Hepatic stellate cell (primary cell): ENCODE results near the gene GRK5.

ENCODE experiments used
- DNase-seq: peaks from one replicate; pipeline ENCODE4 v3.0.0; 2011; ENCODE audit warnings: low spot score

The GRK5 gene

GRCh38 chr10:119378737-119379067 lies 171.3 kb downstream of the GRK5 start:
- DNase-seq = no peak

- DNase-seq = no peak
Measured at GRCh38 chr10:119379466-119380071, 172.2 kb downstream of the GRK5 start.

- peak; percentile 71 for DNase-seq
Measured at GRCh38 chr10:119383174-119383856, 175.9 kb downstream of the GRK5 start.

GRCh38 chr10:119384127-119384526 lies 176.8 kb downstream of the GRK5 start:
- DNase-seq = no peak

GRCh38 chr10:119386666-119387065 lies 179.3 kb downstream of the GRK5 start:
- no peak for DNase-seq

- DNase-seq = no peak
Measured at GRCh38 chr10:119388849-119389345, 181.5 kb downstream of the GRK5 start.

GRCh38 chr10:119391440-119392251 lies 184.3 kb downstream of the GRK5 start:
- DNase-seq = no peak

GRCh38 chr10:119393019-119393418 lies 185.6 kb downstream of the GRK5 start:
- no peak for DNase-seq

- no peak for DNase-seq
Measured at GRCh38 chr10:119393421-119393820, 186.1 kb downstream of the GRK5 start.

GRCh38 chr10:119393845-119394244 lies 186.5 kb downstream of the GRK5 start:
- DNase-seq = no peak

GRCh38 chr10:119394657-119395279 lies 187.4 kb downstream of the GRK5 start:
- no peak for DNase-seq

- DNase-seq = no peak
Measured at GRCh38 chr10:119395280-119396007, 188.1 kb downstream of the GRK5 start.

GRCh38 chr10:119396008-119396708 lies 188.8 kb downstream of the GRK5 start:
- no peak for DNase-seq

GRCh38 chr10:119396709-119397071 lies 189.3 kb downstream of the GRK5 start:
- no peak for DNase-seq

- DNase-seq = no peak
Measured at GRCh38 chr10:119397416-119397815, 190.0 kb downstream of the GRK5 start.

- no peak for DNase-seq
Measured at GRCh38 chr10:119398996-119399395, 191.6 kb downstream of the GRK5 start.

- DNase-seq = no peak
Measured at GRCh38 chr10:119399466-119399865, 192.1 kb downstream of the GRK5 start.

- DNase-seq = peak; percentile 100
Measured at GRCh38 chr10:119401671-119402395, 194.5 kb downstream of the GRK5 start.

GRCh38 chr10:119403921-119404320 lies 196.6 kb downstream of the GRK5 start:
- no peak for DNase-seq

- DNase-seq = no peak
Measured at GRCh38 chr10:119404719-119405519, 197.5 kb downstream of the GRK5 start.
